ENCODE results near the gene IL23A. TPM values are rescaled to one million over a fixed set of nuclear protein-coding genes. Genes with fewer than 3 reads are reported as not detected.
"Not testable (repeated sequence)": the region's sequence is repeated elsewhere in the genome, so short reads cannot be mapped to it uniquely, and the experiment has no call there.

The IL23A gene
- total RNA-seq, 3 donors from 2014 or later = 0.55 TPM; not detected in 2

DNA sequence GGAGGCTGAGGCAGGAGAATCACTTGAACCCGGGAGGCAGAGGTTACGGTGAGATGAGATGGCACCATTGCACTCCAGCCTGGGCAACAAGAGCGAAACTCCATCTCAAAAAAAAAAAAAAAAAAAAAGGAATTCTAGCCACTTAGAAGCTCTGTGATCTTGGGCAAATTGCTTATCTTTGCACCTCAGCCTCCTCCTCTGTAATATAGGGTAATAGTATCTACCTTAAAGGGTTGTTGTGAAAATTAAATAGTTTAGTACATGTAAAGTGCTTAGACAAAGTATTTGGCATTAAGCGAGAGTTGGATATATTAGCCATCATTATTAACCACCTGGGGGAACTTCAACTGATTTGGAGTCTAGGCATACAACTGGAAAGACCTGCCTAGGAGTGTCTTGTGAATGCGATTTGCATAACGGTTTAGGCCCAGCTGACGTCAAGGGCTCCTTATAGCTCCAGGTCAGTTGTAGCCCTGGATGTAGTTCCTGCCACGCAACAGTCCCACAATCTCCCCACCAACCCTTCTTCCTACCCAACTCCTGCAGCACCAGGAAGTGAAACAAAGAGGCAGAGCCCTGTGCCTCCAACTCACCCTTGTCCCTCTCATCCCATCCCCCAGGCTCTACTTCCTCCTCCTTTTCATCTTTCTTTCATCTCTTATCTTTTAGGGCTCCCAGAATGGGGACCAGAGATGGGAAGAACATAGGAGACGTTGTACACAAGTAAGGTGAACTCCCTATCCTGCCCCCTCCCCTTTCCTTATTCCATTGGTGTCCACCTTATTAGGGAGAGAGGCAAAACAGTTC, 2.1 kb upstream of the IL23A start:
- H3K4me3 ChIP-seq = no peak overlapping the region
- ATAC-seq (no peak), DNase-seq (peak in 1 of 3 donors; percentile 14)
- H3K36me3 ChIP-seq (ENCODE audit: low read depth) = no peaks in the 10 kb centered on the region
- no peaks in the 10 kb centered on the region for H3K9me3 ChIP-seq
- intact Hi-C loops (cut with DNase I, micrococcal nuclease) = no loop called here
- TF ChIP-seq, protein P1, sequence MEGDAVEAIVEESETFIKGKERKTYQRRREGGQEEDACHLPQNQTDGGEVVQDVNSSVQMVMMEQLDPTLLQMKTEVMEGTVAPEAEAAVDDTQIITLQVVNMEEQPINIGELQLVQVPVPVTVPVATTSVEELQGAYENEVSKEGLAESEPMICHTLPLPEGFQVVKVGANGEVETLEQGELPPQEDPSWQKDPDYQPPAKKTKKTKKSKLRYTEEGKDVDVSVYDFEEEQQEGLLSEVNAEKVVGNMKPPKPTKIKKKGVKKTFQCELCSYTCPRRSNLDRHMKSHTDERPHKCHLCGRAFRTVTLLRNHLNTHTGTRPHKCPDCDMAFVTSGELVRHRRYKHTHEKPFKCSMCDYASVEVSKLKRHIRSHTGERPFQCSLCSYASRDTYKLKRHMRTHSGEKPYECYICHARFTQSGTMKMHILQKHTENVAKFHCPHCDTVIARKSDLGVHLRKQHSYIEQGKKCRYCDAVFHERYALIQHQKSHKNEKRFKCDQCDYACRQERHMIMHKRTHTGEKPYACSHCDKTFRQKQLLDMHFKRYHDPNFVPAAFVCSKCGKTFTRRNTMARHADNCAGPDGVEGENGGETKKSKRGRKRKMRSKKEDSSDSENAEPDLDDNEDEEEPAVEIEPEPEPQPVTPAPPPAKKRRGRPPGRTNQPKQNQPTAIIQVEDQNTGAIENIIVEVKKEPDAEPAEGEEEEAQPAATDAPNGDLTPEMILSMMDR (IDR thresholded peaks at IDR 0.05) = no peak
- peaks cover 4% of the 10 kb centered on the region for H3K4me1 ChIP-seq (ENCODE audit: low read depth)

DNA sequence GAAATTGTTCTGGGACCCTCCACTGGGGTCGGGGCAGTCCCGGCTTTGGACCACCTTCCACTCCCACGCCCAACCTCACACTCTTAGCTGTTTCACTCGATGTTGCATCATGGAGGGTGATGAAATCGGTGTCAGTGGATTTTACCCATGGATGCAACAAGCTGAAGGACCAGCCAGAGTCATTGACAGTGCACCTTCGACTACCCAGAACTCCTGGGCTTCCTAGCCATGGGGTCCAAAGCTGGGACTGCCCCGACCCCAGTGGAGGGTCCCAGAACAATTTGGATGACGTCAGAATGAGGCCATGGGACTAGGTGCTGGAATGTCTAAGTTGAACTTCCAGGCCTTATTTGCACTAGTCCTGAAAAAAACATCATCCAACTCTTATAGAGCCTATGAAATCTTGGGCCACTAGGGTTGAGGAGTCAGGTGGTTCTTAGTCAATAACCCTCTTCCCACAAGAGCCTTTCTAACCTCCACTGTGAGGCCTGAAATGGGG, 882 bp upstream of the IL23A start:
- H3K4me3 ChIP-seq = no peak overlapping the region
- intact Hi-C loops (cut with DNase I, micrococcal nuclease) = no loop called here
- peaks cover 3% of the 10 kb centered on the region for H3K4me1 ChIP-seq (ENCODE audit: low read depth)
- TF ChIP-seq, protein P1 (IDR thresholded peaks at IDR 0.05) = no peak
- ATAC-seq (no peak), DNase-seq (no peak)
- H3K9me3 ChIP-seq = no peaks in the 10 kb centered on the region
- no peaks in the 10 kb centered on the region for H3K36me3 ChIP-seq (ENCODE audit: low read depth)

DNA sequence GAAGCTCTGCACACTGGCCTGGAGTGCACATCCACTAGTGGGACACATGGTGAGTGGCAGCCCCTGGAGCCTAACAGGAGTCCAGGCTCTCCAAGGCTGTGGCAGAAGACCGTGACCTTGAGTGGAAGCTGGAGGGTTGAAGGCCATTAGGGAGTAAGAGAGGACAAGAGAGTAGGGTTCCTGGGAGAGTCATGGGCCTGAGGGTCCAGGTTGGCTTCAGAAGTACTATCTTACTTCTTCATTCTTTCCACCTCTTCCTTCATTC, 406 bp downstream of the IL23A start:
- TF ChIP-seq, protein P1 (IDR thresholded peaks at IDR 0.05) = no peak
- no peaks in the 10 kb centered on the region for H3K9me3 ChIP-seq
- no peak overlapping the region for H3K4me3 ChIP-seq
- intact Hi-C loops (cut with DNase I, micrococcal nuclease) = no loop called here
- ATAC-seq (peak; percentile 9), DNase-seq (no peak)
- no peaks in the 10 kb centered on the region for H3K4me1 ChIP-seq (ENCODE audit: low read depth)
- H3K36me3 ChIP-seq (ENCODE audit: low read depth) = no peaks in the 10 kb centered on the region

DNA sequence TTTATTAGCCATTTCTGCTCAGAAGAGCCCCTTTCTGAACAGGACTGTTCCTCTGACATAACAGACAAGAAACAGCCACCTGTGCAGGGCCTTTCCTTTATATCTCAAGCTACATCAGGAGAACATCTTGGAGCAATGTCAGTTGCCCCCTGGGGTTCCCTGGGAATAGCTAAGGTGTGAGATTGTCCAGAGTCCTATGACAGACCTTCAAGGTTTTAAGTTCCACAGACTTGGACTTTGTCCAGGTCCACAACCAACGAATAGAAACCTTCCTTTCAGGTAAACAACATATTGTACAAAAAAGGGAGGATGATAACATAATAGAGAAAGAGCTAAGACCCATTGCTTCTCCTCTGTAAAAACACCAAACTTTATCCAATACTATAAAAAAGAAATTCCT, 2.9 kb downstream of the IL23A start:
- intact Hi-C loops (cut with DNase I, micrococcal nuclease) = no loop called here
- Histone ChIP-seq H3K9me3 (no peaks in the 10 kb centered on the region), H3K36me3 (ENCODE audit: low read depth) (no peaks in the 10 kb centered on the region), H3K4me3 (no peak overlapping the region), H3K4me1 (ENCODE audit: low read depth) (no peaks in the 10 kb centered on the region)
- TF ChIP-seq, protein P1 (IDR thresholded peaks at IDR 0.05) = no peak
- DNase-seq = no peak
- no peak for ATAC-seq

DNA sequence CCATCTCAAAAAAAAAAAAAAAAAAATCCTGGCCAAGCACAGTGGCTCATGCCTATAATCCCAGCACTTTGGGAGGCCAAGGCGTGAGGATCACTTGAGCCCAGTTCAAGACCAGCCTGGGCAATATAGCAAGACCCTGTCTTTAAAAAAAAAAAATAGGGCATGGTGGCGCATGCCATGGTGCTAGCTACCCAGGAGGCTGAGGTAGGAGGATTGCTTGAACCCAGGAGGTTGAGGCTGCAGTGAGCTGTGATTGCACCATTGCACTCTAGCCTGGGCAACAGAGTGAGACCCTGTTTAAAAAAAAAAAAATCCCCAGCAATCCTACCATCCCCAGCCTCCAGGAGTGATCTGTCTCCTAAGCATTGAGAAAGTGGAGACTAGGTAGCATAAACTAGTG, 3.6 kb downstream of the IL23A start:
- ATAC-seq; H3K36me3 ChIP-seq (ENCODE audit: low read depth); H3K4me1 ChIP-seq (ENCODE audit: low read depth); intact Hi-C loops (cut with DNase I, micrococcal nuclease); H3K9me3 ChIP-seq; H3K4me3 ChIP-seq; DNase-seq: not testable (repeated sequence)

- intact Hi-C loops (cut with DNase I, micrococcal nuclease) = no loop called here
- TF ChIP-seq, protein P1 (IDR thresholded peaks at IDR 0.05) = no peak
- H3K9me3 ChIP-seq = no peaks in the 10 kb centered on the region
- H3K36me3 ChIP-seq (ENCODE audit: low read depth) = peaks cover 13% of the 10 kb centered on the region
- H3K4me3 ChIP-seq = no peak overlapping the region
- no peak for DNase-seq
- ATAC-seq = peak; percentile 22
- no peaks in the 10 kb centered on the region for H3K4me1 ChIP-seq (ENCODE audit: low read depth)
These were observed 8.0 kb downstream of the IL23A start for GRCh38 chr12:56346675-56347074.

DNA sequence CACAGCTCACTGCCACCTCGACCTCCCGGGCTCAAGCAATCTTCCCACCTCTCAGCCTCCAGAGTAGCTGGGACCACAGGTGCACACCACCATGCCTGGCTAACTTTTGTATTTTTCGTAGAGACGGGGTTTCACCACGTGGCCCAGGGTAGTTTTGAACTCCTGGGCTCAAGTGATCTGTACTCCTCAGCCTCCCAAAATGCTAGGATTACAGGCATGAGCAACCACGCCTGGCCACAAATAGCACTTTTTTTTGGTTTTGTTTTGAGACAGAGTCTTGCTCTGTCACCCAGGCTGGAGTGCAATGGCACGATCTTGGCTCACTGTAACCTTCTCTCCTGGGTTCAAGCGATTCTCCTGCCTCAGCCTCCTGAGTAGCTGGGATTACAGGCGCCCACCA, 8.6 kb downstream of the IL23A start:
- H3K4me1 ChIP-seq (ENCODE audit: low read depth); intact Hi-C loops (cut with DNase I, micrococcal nuclease); H3K9me3 ChIP-seq; H3K4me3 ChIP-seq; DNase-seq; ATAC-seq: not testable (repeated sequence)
- H3K36me3 ChIP-seq (ENCODE audit: low read depth) = peaks cover 13% of the 10 kb centered on the region

Measured in mucosa of descending colon (tissue), 3 donors.